ENCODE data around the gene PEA15. TPM values are rescaled to one million over a fixed set of nuclear protein-coding genes. Genes with fewer than 3 reads are reported as not detected.

PEA15 gene
- total and polyA plus RNA-seq, 9 of the 15 experiments (the other 6 are each of a cell fraction or from before 2014, with no cell fraction given), result 8.2 to 175 (median 35.4) TPM

DNA sequence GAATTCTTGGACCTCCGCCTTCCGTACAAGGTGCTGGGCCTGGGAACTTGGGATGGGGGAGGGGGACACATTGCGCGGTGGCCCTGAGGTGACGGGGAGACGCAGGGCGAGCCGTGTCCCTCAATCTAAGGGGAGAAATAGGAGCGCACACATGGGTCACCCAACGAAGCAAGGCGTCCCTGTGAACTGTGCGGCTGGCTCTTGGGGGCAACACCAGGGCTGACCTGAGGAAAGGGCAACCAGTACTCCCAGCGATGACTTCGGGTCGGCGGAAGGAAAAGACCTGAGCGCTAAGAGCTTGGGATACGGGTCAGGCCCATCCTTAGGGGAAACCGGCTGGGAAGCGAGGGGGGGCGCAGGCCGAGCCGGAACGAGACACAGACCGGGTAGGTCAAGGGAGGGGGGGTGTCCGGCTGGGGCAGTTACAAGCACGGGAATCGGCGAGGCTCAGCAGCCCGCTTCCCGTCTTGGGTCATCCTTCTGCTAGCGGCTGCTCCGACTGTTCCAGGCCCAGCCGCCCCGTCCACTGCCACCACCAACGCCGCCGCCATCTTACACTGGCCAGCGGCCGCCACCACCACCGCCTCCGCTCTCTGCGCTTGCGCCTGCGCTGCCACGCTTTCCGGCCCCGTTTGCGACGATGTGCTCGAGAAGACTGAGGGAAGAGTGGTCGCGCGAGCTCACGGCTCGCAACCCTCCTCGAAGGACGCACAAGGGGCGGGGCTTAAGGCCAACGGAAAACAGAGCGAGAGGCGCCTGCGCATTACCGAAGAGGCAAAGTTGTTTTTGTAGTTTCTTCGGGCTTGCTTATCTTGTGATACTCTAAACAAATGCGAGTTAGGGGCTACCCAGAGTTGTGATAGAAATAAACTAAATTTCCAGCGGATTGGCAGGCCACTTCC lies 57.0 kb downstream of the PEA15 start, which contains the start of gene DCAF8 (continued):
- TF ChIP-seq, protein P1, sequence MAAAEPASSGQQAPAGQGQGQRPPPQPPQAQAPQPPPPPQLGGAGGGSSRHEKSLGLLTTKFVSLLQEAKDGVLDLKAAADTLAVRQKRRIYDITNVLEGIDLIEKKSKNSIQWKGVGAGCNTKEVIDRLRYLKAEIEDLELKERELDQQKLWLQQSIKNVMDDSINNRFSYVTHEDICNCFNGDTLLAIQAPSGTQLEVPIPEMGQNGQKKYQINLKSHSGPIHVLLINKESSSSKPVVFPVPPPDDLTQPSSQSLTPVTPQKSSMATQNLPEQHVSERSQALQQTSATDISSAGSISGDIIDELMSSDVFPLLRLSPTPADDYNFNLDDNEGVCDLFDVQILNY (CRISPR knock-in tag; IDR thresholded peaks at IDR 0.05), result no peak
- TF ChIP-seq POLR2G (IDR thresholded peaks at IDR 0.05; ENCODE audit: low read depth, low read length), result peak; percentile 99
- no peak for TF ChIP-seq ARID3A (IDR thresholded peaks at IDR 0.05; ENCODE audit: borderline replicate concordance, low read depth, low read length)
- peak; percentile 56; the same call in 1 of the 2 replicates for TF ChIP-seq NKRF (IDR thresholded peaks at IDR 0.05; ENCODE audit: borderline replicate concordance)
- 0 out of 2 replicates have a peak, but pooled peaks have one; percentile 20 for TF ChIP-seq BCOR (IDR thresholded peaks at IDR 0.05)
- TF ChIP-seq BCLAF1 (IDR thresholded peaks at IDR 0.05; ENCODE audit: borderline replicate concordance in 1 of 2, control insufficient read depth in 1 of 2, low read depth in 2 of 2, low read length in 1 of 2), result 0 out of 4 replicates have a peak, but pooled peaks of 1 of the 2 experiments have one; percentile 60
- TF ChIP-seq MLLT1 (IDR thresholded peaks at IDR 0.05), result peak; percentile 64 to 69; a peak in 2 of 4 replicates
- no peak for TF ChIP-seq RBM25 (IDR thresholded peaks at IDR 0.05; ENCODE audit: low read depth, low read length, severe bottlenecking)
- no peak; the same call in 1 of the 2 replicates for TF ChIP-seq ZNF592 (IDR thresholded peaks at IDR 0.05)
- TF ChIP-seq RFX1 (IDR thresholded peaks at IDR 0.05), result no peak
